ENCODE measurements around the gene RAB7A.
"Not testable (repeated sequence)": the region's sequence is repeated elsewhere in the genome, so short reads cannot be mapped to it uniquely, and the experiment has no call there.

Gene RAB7A

GRCh38 chr3:128760881-128761280 lies 34.9 kb downstream of the RAB7A start:
- no peak for DNase-seq

- no peak for DNase-seq
These were observed 35.4 kb downstream of the RAB7A start for GRCh38 chr3:128761392-128761791.

GRCh38 chr3:128763967-128764366 lies 38.0 kb downstream of the RAB7A start:
- no peak for DNase-seq

- DNase-seq: no peak
These were observed 38.9 kb downstream of the RAB7A start for GRCh38 chr3:128764863-128765262.

- DNase-seq: no peak
These were observed 41.2 kb downstream of the RAB7A start for GRCh38 chr3:128767094-128767750.

GRCh38 chr3:128768471-128768870 lies 42.5 kb downstream of the RAB7A start:
- DNase-seq: no peak

- DNase-seq: no peak
These were observed 44.4 kb downstream of the RAB7A start for GRCh38 chr3:128770387-128770786.

GRCh38 chr3:128773189-128773588 lies 47.2 kb downstream of the RAB7A start:
- DNase-seq: not testable (repeated sequence)

- not testable (repeated sequence) for DNase-seq
These were observed 47.6 kb downstream of the RAB7A start for GRCh38 chr3:128773592-128773991.

GRCh38 chr3:128775241-128775640 lies 49.3 kb downstream of the RAB7A start:
- no peak for DNase-seq

- no peak for DNase-seq
These were observed 50.0 kb downstream of the RAB7A start for GRCh38 chr3:128775906-128776542.

GRCh38 chr3:128780101-128780837 lies 54.3 kb downstream of the RAB7A start:
- no peak for DNase-seq

GRCh38 chr3:128781164-128781563 lies 55.2 kb downstream of the RAB7A start:
- no peak for DNase-seq

GRCh38 chr3:128782282-128783146 lies 56.5 kb downstream of the RAB7A start:
- DNase-seq: no peak

- no peak for DNase-seq
These were observed 57.8 kb downstream of the RAB7A start for GRCh38 chr3:128783774-128784173.

GRCh38 chr3:128784232-128784631 lies 58.2 kb downstream of the RAB7A start:
- no peak for DNase-seq

- no peak for DNase-seq
These were observed 58.9 kb downstream of the RAB7A start for GRCh38 chr3:128784843-128785242.

GRCh38 chr3:128786434-128787020 lies 60.5 kb downstream of the RAB7A start:
- DNase-seq: no peak

- DNase-seq: peak in 1 of 2 experiments; percentile 16
These were observed 61.6 kb downstream of the RAB7A start for GRCh38 chr3:128787256-128788253.

GRCh38 chr3:128788268-128788869 lies 62.4 kb downstream of the RAB7A start:
- no peak for DNase-seq

All from NCI-H2081 (cell line).